ENCODE results near the gene AP1G2. TPM values are rescaled to one million over a fixed set of nuclear protein-coding genes. Genes with fewer than 3 reads are reported as not detected.

Gene AP1G2
- total RNA-seq, 1 donor from 2014 or later: 373 TPM

- Mint-ChIP-seq H3K27ac (no peak overlapping the region), H3K9me3 (no peaks in the 10 kb centered on the region), H3K4me3 (no peak overlapping the region), H3K4me1 (no peaks in the 10 kb centered on the region), H3K36me3 (ENCODE audit: low read depth) (no peaks in the 10 kb centered on the region), H3K27me3 (no peaks in the 10 kb centered on the region)
- ChIA-PET CTCF (no interaction called here), POLR2A (no interaction called here)
- intact Hi-C loops (cut with micrococcal nuclease): no loop called here
- no peak for ATAC-seq (ENCODE audit: low read depth)
- TF ChIP-seq, protein P1, sequence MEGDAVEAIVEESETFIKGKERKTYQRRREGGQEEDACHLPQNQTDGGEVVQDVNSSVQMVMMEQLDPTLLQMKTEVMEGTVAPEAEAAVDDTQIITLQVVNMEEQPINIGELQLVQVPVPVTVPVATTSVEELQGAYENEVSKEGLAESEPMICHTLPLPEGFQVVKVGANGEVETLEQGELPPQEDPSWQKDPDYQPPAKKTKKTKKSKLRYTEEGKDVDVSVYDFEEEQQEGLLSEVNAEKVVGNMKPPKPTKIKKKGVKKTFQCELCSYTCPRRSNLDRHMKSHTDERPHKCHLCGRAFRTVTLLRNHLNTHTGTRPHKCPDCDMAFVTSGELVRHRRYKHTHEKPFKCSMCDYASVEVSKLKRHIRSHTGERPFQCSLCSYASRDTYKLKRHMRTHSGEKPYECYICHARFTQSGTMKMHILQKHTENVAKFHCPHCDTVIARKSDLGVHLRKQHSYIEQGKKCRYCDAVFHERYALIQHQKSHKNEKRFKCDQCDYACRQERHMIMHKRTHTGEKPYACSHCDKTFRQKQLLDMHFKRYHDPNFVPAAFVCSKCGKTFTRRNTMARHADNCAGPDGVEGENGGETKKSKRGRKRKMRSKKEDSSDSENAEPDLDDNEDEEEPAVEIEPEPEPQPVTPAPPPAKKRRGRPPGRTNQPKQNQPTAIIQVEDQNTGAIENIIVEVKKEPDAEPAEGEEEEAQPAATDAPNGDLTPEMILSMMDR (IDR thresholded peaks at IDR 0.05): no peak
- DNase-seq: no peak
Measured at GRCh38 chr14:23525611-23526010, 42.0 kb downstream of the AP1G2 start.

DNA sequence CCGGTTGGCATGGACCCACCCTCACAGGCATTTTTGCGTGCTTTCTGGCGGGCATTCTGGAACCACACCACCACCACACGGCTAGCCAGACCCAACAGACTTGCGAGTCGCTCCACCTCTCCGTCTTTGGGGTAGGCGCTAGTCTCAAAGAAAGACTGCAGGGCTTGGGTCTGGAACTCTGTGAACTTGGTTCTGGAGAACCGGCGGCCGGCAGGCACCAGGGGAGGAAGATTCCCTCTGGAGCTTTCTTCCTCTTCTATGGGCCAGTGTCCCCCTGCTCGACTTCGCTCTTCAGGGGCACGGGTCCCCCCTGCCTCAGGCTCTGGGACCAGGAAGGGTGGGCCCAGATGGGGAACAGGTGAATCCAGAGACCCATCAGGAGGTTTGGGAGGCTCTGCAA, 42.6 kb downstream of the AP1G2 start:
- Mint-ChIP-seq H3K4me3 (no peak overlapping the region), H3K9me3 (no peaks in the 10 kb centered on the region), H3K27me3 (no peaks in the 10 kb centered on the region), H3K4me1 (no peaks in the 10 kb centered on the region), H3K27ac (no peak overlapping the region), H3K36me3 (ENCODE audit: low read depth) (no peaks in the 10 kb centered on the region)
- CTCF ChIA-PET: no interaction called here
- POLR2A ChIA-PET: no interaction called here
- ATAC-seq (ENCODE audit: low read depth) (no peak), DNase-seq (no peak)
- intact Hi-C loops (cut with micrococcal nuclease): no loop called here
- TF ChIP-seq, protein P1 (IDR thresholded peaks at IDR 0.05): no peak

DNA sequence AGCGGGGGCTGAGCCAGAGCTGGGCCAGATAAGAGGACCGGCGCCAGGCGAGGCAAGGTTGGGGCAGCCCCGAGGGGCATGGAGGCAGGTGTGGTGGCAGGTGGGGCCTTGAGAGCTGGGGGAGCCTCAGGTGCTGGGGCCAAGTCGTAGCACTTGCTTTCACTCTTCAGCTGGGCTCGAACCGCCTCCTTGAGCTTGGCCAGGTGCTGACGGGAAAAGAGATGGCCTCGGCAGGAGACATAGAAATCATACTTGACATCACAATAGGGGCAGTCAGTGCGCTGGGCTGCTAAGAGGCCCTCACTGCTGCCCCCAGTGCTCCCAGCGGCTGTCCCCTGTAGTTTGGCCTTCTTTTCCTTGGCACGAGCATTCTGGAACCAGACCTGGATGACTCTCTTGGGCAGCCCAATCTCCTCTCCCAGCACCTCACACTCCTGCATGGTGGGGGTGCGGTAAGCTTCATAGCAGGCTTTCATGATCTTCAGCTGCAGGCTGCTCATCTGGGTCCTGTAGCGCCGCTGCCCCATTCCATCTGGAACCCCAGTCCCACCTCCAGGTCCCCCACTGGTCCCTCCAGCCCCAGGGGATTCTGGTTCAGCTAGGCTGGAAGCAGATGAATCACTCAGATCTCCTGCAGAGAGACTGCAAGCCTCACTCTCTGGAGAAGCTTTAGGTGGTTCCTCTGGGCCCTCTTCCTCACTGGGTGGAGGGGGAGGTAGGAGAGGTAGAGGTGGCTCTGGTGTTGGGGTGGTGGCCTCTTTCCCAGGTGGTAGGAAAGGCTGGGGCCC, 44.2 kb downstream of the AP1G2 start:
- CTCF ChIA-PET: no interaction called here
- POLR2A ChIA-PET: no interaction called here
- DNase-seq (no peak), ATAC-seq (ENCODE audit: low read depth) (no peak)
- Mint-ChIP-seq H3K4me1 (no peaks in the 10 kb centered on the region), H3K9me3 (no peaks in the 10 kb centered on the region), H3K27ac (no peak overlapping the region), H3K27me3 (no peaks in the 10 kb centered on the region), H3K36me3 (ENCODE audit: low read depth) (peaks cover 2% of the 10 kb centered on the region), H3K4me3 (no peak overlapping the region)
- intact Hi-C loops (cut with micrococcal nuclease): no loop called here
- TF ChIP-seq, protein P1 (IDR thresholded peaks at IDR 0.05): no peak

- Mint-ChIP-seq H3K4me1 (no peaks in the 10 kb centered on the region), H3K9me3 (no peaks in the 10 kb centered on the region), H3K4me3 (no peak overlapping the region), H3K27ac (no peak overlapping the region), H3K36me3 (ENCODE audit: low read depth) (peaks cover 2% of the 10 kb centered on the region), H3K27me3 (no peaks in the 10 kb centered on the region)
- intact Hi-C loops (cut with micrococcal nuclease): no loop called here
- ATAC-seq (ENCODE audit: low read depth): no peak
- TF ChIP-seq, protein P1 (IDR thresholded peaks at IDR 0.05): no peak
- no peak for DNase-seq
- ChIA-PET CTCF (no interaction called here), POLR2A (no interaction called here)
Measured at GRCh38 chr14:23522643-23523198, 44.9 kb downstream of the AP1G2 start.

DNA sequence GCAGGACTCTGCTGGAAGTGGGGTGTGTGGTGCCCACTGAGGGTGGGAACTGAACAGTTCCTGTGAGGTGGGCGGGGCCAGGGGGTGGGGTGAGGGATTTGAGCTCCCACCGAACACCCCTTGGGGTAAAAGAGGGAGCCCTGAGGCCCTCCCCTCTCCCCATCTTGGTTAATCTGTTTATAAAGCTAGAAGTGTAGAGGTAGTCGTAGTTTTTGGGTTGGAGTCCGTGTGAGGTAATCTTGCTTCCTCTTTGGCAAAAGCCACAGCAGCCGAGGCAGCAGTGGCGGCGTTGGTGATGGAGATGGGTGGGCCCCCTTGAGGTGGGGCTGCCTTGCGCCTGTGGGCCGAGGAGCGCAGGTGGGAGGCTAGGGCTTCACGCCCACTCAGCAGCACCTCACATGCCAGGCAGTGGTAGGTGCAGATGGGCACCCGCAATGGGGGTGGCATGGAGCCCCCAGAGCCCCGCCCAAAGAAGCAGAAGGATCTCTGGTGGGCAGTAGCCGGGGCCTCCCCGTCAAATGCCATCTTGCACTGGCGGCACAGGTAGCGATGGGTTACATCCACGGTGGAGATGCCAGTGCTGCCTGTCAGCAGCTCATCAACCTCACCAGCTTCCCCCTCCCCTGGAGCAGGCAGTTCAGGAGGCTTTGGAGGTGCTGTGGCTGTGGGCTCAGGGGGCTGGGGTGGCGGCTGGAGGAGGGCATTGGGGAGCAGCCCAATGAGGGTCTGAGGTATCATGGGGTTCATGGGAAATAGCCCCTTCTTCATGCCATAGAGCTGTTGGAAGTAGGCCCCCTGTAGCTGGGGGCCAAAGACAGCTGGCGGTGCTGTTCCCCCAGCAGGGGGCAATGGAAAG, 45.6 kb downstream of the AP1G2 start:
- H3K4me1 Mint-ChIP-seq: no peaks in the 10 kb centered on the region
- intact Hi-C loops (cut with micrococcal nuclease): no loop called here
- no peak overlapping the region for H3K4me3 Mint-ChIP-seq
- ChIA-PET POLR2A (no interaction called here), CTCF (no interaction called here)
- H3K27me3 Mint-ChIP-seq: no peaks in the 10 kb centered on the region
- TF ChIP-seq, protein P1 (IDR thresholded peaks at IDR 0.05): no peak
- H3K36me3 Mint-ChIP-seq (ENCODE audit: low read depth): peaks cover 2% of the 10 kb centered on the region
- H3K27ac Mint-ChIP-seq: no peak overlapping the region
- ATAC-seq (ENCODE audit: low read depth) (no peak), DNase-seq (no peak)
- H3K9me3 Mint-ChIP-seq: no peaks in the 10 kb centered on the region
